GM19043 (cell line): ENCODE measurements around the gene NAALAD2.
"Not testable (repeated sequence)": the region's sequence is repeated elsewhere in the genome, so short reads cannot be mapped to it uniquely, and the experiment has no call there.

Source experiments
- ATAC-seq: cut with Tn5 transposase; IDR thresholded peaks from one replicate; pipeline ENCODE4 v1.9.1; 2021; ENCODE audit warnings: low read depth; ENCODE audit not compliant: unreplicated experiment

The NAALAD2 gene

GRCh38 chr11:90134478-90135003 is at the start of gene NAALAD2:
NAALAD2 (plus strand) TSS chr11:90134663; CDS start chr11:90134759, 96 bp downstream.
- peak; percentile 93 for ATAC-seq

GRCh38 chr11:90085650-90086049 is 48.8 kb upstream of the NAALAD2 start, which contains the start of gene UBTFL1:
UBTFL1 (plus strand) TSS chr11:90085950; CDS start chr11:90085950, 0 bp downstream.
- ATAC-seq: not testable (repeated sequence)

- not testable (repeated sequence) for ATAC-seq
Measured at GRCh38 chr11:90088731-90089130, 45.7 kb upstream of the NAALAD2 start.

GRCh38 chr11:90095230-90095924 is 39.1 kb upstream of the NAALAD2 start:
- ATAC-seq: not testable (repeated sequence)

- not testable (repeated sequence) for ATAC-seq
Measured at GRCh38 chr11:90098261-90098660, 36.2 kb upstream of the NAALAD2 start.

GRCh38 chr11:90100431-90100830 is 34.0 kb upstream of the NAALAD2 start:
- ATAC-seq: no peak

- ATAC-seq: no peak
Measured at GRCh38 chr11:90113541-90113940, 20.9 kb upstream of the NAALAD2 start.

- no peak for ATAC-seq
Measured at GRCh38 chr11:90120191-90120590, 14.3 kb upstream of the NAALAD2 start.

- ATAC-seq: no peak
Measured at GRCh38 chr11:90124371-90124770, 10.1 kb upstream of the NAALAD2 start.

- no peak for ATAC-seq
Measured at GRCh38 chr11:90124946-90125345, 9.5 kb upstream of the NAALAD2 start.

GRCh38 chr11:90133560-90134477 is 644 bp upstream of the NAALAD2 start:
- no peak for ATAC-seq

GRCh38 chr11:90135016-90135415 is 553 bp downstream of the NAALAD2 start:
- peak; percentile 3 for ATAC-seq

GRCh38 chr11:90148900-90149299 is 14.4 kb downstream of the NAALAD2 start:
- no peak for ATAC-seq

GRCh38 chr11:90166982-90167573 is 32.6 kb downstream of the NAALAD2 start:
- ATAC-seq: not testable (repeated sequence)

GRCh38 chr11:90167704-90168103 is 33.2 kb downstream of the NAALAD2 start:
- not testable (repeated sequence) for ATAC-seq

- no peak for ATAC-seq
Measured at GRCh38 chr11:90168571-90168970, 34.1 kb downstream of the NAALAD2 start.

- no peak for ATAC-seq
Measured at GRCh38 chr11:90171359-90171758, 36.9 kb downstream of the NAALAD2 start.

GRCh38 chr11:90176069-90176468 is 41.6 kb downstream of the NAALAD2 start:
- no peak for ATAC-seq

GRCh38 chr11:90178751-90179150 is 44.3 kb downstream of the NAALAD2 start:
- ATAC-seq: no peak

- no peak for ATAC-seq
Measured at GRCh38 chr11:90179923-90180322, 45.5 kb downstream of the NAALAD2 start.

- no peak for ATAC-seq
Measured at GRCh38 chr11:90187839-90188238, 53.4 kb downstream of the NAALAD2 start.
